ENCODE data around the gene IL11RA.

GRCh38 chr9:34701023-34701768 lies 49.2 kb downstream of the IL11RA start:
- TF ChIP-seq EZH2 (IDR thresholded peaks at IDR 0.05; ENCODE audit: insufficient read depth, poor library complexity, severe bottlenecking) = no peak
- no peak for TF ChIP-seq EZH2phosphoT487 (IDR thresholded peaks at IDR 0.05; ENCODE audit: insufficient read depth, low read depth)
